ENCODE results near the gene CTNNB1. TPM values are rescaled to one million over a fixed set of nuclear protein-coding genes. Genes with fewer than 3 reads are reported as not detected.

The CTNNB1 gene
- total and polyA plus RNA-seq, 2 of the 8 experiments (the other 6 are each of a cell fraction or from before 2014, with no cell fraction given), result 356 to 579 TPM

DNA sequence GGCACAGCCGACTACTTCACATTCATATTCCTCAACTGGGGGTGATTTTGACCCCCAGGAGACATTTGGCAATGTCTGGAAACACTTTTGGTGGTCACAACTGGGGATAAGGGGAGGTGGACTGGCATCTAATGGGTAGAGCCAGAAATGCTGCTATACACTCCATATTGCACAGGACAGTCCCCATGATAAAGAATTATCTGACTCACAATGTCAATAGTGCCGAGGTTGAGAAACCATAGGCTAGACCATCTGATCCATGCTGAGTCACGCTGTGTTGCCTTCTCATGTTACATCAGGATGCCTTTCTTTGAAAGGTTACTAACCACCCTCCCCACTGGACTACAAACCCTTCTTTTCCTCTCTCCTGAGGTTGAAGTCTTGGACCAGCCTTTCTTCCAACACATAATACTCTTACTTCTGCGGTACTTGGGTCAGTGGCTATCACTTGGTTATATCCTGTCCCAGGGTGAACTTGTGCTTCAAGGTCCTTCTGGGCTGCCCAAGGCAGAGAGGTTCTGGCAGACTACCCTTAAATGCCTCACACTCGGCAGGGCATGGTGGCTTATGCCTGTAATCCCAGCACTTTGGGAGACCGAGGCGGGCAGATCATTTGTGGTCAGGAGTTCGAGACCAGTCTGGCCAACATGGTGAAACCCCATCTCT lies 68.8 kb downstream of the CTNNB1 start (continued):
- TF ChIP-seq, protein P1, sequence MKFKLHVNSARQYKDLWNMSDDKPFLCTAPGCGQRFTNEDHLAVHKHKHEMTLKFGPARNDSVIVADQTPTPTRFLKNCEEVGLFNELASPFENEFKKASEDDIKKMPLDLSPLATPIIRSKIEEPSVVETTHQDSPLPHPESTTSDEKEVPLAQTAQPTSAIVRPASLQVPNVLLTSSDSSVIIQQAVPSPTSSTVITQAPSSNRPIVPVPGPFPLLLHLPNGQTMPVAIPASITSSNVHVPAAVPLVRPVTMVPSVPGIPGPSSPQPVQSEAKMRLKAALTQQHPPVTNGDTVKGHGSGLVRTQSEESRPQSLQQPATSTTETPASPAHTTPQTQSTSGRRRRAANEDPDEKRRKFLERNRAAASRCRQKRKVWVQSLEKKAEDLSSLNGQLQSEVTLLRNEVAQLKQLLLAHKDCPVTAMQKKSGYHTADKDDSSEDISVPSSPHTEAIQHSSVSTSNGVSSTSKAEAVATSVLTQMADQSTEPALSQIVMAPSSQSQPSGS (IDR thresholded peaks at IDR 0.05; ENCODE audit: low read length), result no peak
- no peak for TF ChIP-seq POLR2AphosphoS5 (IDR thresholded peaks at IDR 0.05; ENCODE audit: low read depth, low read length)
- no peak for TF ChIP-seq KDM4A (IDR thresholded peaks at IDR 0.05; ENCODE audit: low read depth, low read length, severe bottlenecking)
- TF ChIP-seq EZH2 (IDR thresholded peaks at IDR 0.05; ENCODE audit: low read depth, low read length, severe bottlenecking), result no peak

All from H1 (cell line).